Pancreas (tissue), 10 donors: Measurements from ENCODE around the gene CUX1. TPM values are rescaled to one million over a fixed set of nuclear protein-coding genes. Genes with fewer than 3 reads are reported as not detected.
A peak's percentile ranks its signal among the peaks of the same experiment; 100 is the strongest.

Experiments used
- ATAC-seq, 4 donors: fragments of 200-7000 bp; cut with Tn5 transposase; one replicate each; pipeline versions ENCODE4 v1.8.0 to v1.9.1; 2020; ENCODE audit warnings: mild to moderate bottlenecking in 4 of 4, moderate library complexity in 4 of 4
- DNase-seq, 6 donors: peaks; one replicate each; pipeline ENCODE4 v3.0.0-alpha.2; 2020
- FAIRE-seq: peaks from 2 replicates; lab custom pipeline; 2012; peaks lifted over from hg19 to GRCh38; lab: Jason Lieb, UNC
- H3K27ac ChIP-seq, 4 donors: fragments of 200-600 bp; sonication (generic); 1 replicate in 3 of 4; 2 replicates in 1 of 4; pipeline versions ENCODE4 v1.5.0 to v1.8.0; 2020
- H3K27me3 ChIP-seq, 4 donors: fragments of 200-600 bp; one replicate each; pipeline ENCODE4 v1.8.0; 2021
- H3K36me3 ChIP-seq, 3 donors: fragments of 200-600 bp; sonication (generic) in 1 of 3; one replicate each; pipeline versions ENCODE4 v1.5.0 to v1.8.0; 2020 to 2021
- H3K4me1 ChIP-seq, 3 donors: fragments of 200-600 bp; one replicate each; pipeline ENCODE4 v1.8.0; 2021
- H3K4me3 ChIP-seq, 4 donors: fragments of 200-600 bp; sonication (generic) in 2 of 4; one replicate each; pipeline versions ENCODE4 v1.5.0 to v1.8.0; 2020 to 2021
- H3K9me3 ChIP-seq, 4 donors: fragments of 200-600 bp; one replicate each; pipeline ENCODE4 v1.8.0; 2021
- WGBS, 2 donors: extraction: QIAGEN DNeasy Blood & Tissue Kit; methylation state at CpG; one replicate each; pipeline ENCODE4 v1.1.7; 2013; 5-methylcytosine and 5-hydroxymethylcytosine counted together
- intact Hi-C, 3 donors: fragments of 100-400 bp; cut with DNase I; formaldehyde crosslinking; loops; one replicate each; pipeline versions ENCODE4 v1.11.1 to v1.14.2; 2022
- polyA plus RNA-seq, 2 donors: library from polyadenylated mRNA; stranded (reverse); fragments of 200-250 nt; gene quantifications; one replicate each; pipeline ENCODE4 v1.2.3, GENCODE V29; 2013
- total RNA-seq, 6 donors: library from RNA; stranded (reverse); fragmentation: NEBNext Ultra II Directional in 4 of 6; extraction: Animal tissue kit (Norgen Biotek cat#: 25700) in 4 of 6; gene quantifications; one replicate each; pipeline versions ENCODE4 v1.2.1 to v1.2.4, GENCODE V29; 2021 to 2023
- TF ChIP-seq, protein P1 (sequence below), 4 donors: fragments of 200-600 bp; sonication (generic) in 3 of 4; IDR thresholded peaks; one replicate each; pipeline versions ENCODE4 v1.5.0 to v1.8.0; 2021; ENCODE audit warnings: antibody characterized with exemption in 4 of 4
- donor health status: healthy with polysubstance abuse.
- donor health status: DM: no; HTN: no; CAD: no; lungs with moderate emphysema.
- donor health status: DM: no; HTN: no; CAD: no.
- donor health status: control.
- donor health status: control.
- donor health status: Bipolar disorder and iron deficiency.
- donor health status: DM: yes; HTN: yes; CAD: no.
- donor health status: DM: no; HTN: no; CAD: no.
- donor health status: DM: no; HTN: no; CAD: no.
- donor health status: DM: yes; HTN: yes; CAD: no.

CUX1 gene
- total and polyA plus RNA-seq, 8 donors, result 18.9 to 61.2 (median 45.1) TPM

DNA sequence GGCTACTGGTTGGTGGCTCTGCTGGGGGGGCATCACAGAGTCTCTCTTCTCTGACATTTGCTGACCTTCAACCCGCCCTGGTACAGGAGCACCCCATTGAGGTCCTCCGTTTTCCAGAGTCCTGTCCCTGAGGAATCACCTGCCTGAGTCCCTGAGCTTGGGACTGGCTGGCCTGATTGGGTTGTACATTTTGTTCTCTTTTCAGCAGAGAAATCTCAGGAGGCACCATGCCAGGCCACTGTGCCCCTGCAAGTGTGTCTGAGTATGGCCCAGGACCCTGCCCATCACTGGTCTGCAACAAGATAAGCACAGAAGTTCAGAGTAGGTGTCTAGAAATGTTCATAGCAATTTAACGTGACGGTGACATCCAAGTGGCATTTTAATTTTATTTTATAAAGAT is 131.2 kb downstream of the CUX1 start:
- no peak for ATAC-seq
- no peak overlapping the region for H3K4me3 ChIP-seq
- 91 to 95% methylated on average over 4 of the region's 4 CpGs for WGBS, 2 donors
- H3K36me3 ChIP-seq, result no peaks in the 10 kb centered on the region
- H3K4me1 ChIP-seq, result peaks cover 0 to 6% (median 0%) of the 10 kb centered on the region in 3 donors
- H3K27ac ChIP-seq, result no peak overlapping the region
- DNase-seq, result no peak
- no peaks in the 10 kb centered on the region for H3K9me3 ChIP-seq
- H3K27me3 ChIP-seq, result no peaks in the 10 kb centered on the region
- intact Hi-C loops, result no loop called here
- no peak for FAIRE-seq
- TF ChIP-seq, protein P1, sequence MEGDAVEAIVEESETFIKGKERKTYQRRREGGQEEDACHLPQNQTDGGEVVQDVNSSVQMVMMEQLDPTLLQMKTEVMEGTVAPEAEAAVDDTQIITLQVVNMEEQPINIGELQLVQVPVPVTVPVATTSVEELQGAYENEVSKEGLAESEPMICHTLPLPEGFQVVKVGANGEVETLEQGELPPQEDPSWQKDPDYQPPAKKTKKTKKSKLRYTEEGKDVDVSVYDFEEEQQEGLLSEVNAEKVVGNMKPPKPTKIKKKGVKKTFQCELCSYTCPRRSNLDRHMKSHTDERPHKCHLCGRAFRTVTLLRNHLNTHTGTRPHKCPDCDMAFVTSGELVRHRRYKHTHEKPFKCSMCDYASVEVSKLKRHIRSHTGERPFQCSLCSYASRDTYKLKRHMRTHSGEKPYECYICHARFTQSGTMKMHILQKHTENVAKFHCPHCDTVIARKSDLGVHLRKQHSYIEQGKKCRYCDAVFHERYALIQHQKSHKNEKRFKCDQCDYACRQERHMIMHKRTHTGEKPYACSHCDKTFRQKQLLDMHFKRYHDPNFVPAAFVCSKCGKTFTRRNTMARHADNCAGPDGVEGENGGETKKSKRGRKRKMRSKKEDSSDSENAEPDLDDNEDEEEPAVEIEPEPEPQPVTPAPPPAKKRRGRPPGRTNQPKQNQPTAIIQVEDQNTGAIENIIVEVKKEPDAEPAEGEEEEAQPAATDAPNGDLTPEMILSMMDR (IDR thresholded peaks at IDR 0.05), result no peak

DNA sequence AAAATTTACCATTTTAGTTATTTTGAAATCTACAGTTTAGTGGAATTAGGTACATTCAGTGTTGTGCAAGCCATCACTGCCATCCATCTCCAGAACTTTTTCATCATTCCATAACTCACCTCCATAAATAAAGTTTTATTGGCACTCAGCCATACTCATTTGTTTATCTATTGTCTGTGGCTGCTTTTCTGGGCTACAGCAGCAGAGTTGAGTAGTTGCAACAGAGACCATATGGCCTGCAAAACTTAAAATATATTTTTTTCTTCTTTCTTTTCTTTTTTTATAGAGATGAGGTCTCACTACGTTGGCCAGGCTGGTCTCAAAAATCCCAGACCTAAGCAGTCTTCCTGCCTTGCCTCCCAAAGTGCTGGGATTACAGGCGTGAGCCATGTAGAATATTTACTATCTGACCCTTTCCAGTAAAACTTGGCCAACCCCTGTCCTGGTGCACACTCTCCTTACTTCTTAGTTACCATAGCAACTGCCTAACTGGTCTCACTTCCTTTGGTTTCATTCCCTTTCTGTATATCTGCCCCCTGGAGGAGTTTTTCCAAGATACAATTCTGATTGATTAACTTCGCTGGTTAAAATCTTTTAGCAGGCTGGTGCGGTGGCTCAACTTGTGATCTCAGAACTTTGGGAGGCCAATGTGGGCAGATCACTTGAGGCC is 133.2 kb downstream of the CUX1 start:
- FAIRE-seq (no peak), ATAC-seq (no peak)
- no peak overlapping the region for H3K27ac ChIP-seq

DNA sequence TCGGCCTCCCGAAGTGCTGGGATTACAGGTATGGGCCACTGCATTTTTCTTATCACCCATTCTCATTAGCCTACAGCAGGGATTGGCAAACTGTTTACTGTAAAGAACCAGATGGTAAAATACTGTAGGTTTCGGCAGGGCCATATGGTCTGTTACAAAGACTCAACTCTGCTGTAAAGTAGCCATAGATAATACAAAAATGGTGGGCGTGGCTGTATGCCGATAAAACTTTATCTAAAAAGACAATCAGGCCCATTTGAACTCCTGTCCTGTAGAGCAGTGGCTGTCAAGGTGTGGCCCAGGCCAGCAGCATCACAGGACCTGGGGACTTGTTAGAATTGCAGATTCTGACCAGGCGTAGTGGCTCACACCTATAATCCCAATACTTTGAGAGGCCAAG is 134.3 kb downstream of the CUX1 start:
- intact Hi-C loops, result no loop called here
- FAIRE-seq (no peak), DNase-seq (no peak), ATAC-seq (no peak)
- TF ChIP-seq, protein P1 (IDR thresholded peaks at IDR 0.05), result no peak
- H3K9me3 ChIP-seq, result no peaks in the 10 kb centered on the region
- no peak overlapping the region for H3K27ac ChIP-seq
- no peak overlapping the region for H3K4me3 ChIP-seq
- peaks cover 0 to 6% (median 0%) of the 10 kb centered on the region in 3 donors for H3K4me1 ChIP-seq
- H3K36me3 ChIP-seq, result no peaks in the 10 kb centered on the region
- 93 to 97% methylated on average over 6 of the region's 6 CpGs for WGBS, 2 donors
- no peaks in the 10 kb centered on the region for H3K27me3 ChIP-seq

More for the DNA sequence above, 133.2 kb downstream of the CUX1 start:
- Histone ChIP-seq H3K4me3 (no peak overlapping the region), H3K36me3 (no peaks in the 10 kb centered on the region), H3K4me1 (peaks cover 0 to 6% (median 0%) of the 10 kb centered on the region in 3 donors), H3K27me3 (no peaks in the 10 kb centered on the region), H3K9me3 (no peaks in the 10 kb centered on the region)
- TF ChIP-seq, protein P1 (IDR thresholded peaks at IDR 0.05), result no peak
- no peak for DNase-seq
- 85 to 93% methylated on average over 4 of the region's 4 CpGs for WGBS, 2 donors
- intact Hi-C loops, result no loop called here

DNA sequence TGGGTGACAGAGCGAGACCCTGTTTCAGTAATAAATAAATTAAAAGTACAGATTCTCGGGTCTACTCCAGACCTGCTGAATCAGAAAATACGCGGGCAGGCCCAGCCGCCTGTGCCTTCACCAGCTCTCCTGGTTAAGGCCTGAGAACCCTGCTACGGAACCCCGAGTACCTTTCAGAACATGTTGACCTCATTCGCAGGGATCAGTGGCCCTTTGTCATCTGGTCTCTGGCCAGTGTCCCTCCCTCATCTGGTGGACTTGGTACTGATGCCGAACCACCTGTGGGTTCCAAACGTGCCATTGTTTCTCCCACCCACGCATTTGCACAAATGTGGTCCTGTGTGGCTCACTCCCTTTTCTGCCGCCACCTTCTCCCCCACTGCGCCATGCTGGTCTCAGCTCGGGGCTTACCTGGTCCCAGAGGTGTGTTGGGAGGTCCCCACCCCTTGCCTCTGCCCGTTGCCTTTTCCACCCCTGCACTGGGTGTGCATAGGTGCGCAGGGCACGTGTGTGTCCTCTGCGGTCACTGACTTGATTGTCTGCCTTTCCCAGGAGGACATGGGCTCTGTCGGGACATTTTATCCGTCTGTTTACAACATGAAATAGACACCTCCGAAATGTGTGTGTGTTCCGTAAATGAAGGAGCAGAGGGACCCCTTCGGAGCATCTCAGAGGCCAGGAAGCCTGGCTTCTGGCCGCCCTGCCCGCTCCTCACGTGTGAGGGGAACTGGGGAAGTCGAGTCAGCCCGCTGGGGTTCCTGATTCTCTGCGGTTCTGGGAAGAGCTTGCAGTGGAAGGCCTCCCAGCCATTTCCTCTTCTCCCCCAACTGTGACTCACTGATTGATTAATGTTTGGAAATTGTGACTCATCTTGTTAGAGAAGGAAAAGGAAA is 135.2 kb downstream of the CUX1 start:
- ATAC-seq (peak in 3 of 4 donors; percentile 59 to 80 (median 75)), DNase-seq (no peak), FAIRE-seq (no peak)
- Histone ChIP-seq H3K4me3 (no peak overlapping the region), H3K4me1 (peaks cover 0 to 6% (median 0%) of the 10 kb centered on the region in 3 donors), H3K9me3 (no peaks in the 10 kb centered on the region), H3K36me3 (no peaks in the 10 kb centered on the region), H3K27ac (peak overlapping the region in 2 of 4 donors; percentile 30 to 32), H3K27me3 (no peaks in the 10 kb centered on the region)
- TF ChIP-seq, protein P1 (IDR thresholded peaks at IDR 0.05), result no peak
- intact Hi-C loops, result no loop called here
- 91 to 95% methylated on average over 29 of the region's 29 CpGs for WGBS, 2 donors
